GM12891 (cell line): ENCODE results near the gene EXTL1.

Source experiments
- DNase-seq: peaks from one replicate; pipeline ENCODE4 v3.0.0; 2011; ENCODE audit warnings: low spot score; ENCODE audit not compliant: insufficient read length
- FAIRE-seq: peaks from 2 replicates; lab custom pipeline; 2011; peaks lifted over from hg19 to GRCh38; lab: Jason Lieb, UNC
- PAX5 ChIP-seq: IDR thresholded peaks from 2 replicates; pipeline ENCODE4 v1.6.1; 2011; ENCODE audit warnings: low read length, moderate library complexity, mild to moderate bottlenecking; ENCODE audit not compliant: insufficient read depth, severe bottlenecking
- POLR2A ChIP-seq: IDR thresholded peaks from 2 replicates; pipeline ENCODE4 v1.6.1; 2011; ENCODE audit warnings: low read depth, low read length, control low read depth
- POLR2AphosphoS5 ChIP-seq: IDR thresholded peaks from 2 replicates; pipeline ENCODE4 v1.6.1; 2011; ENCODE audit warnings: low read depth, low read length, control low read depth
- POU2F2 ChIP-seq: IDR thresholded peaks from 2 replicates; pipeline ENCODE4 v1.6.1; 2011; ENCODE audit warnings: low read depth, mild to moderate bottlenecking, control low read depth, low read length, moderate library complexity
- SPI1 ChIP-seq: IDR thresholded peaks from 2 replicates; pipeline ENCODE4 v1.6.1; 2011; ENCODE audit warnings: low read depth, low read length, control low read depth
- TAF1 ChIP-seq: IDR thresholded peaks from 2 replicates; pipeline ENCODE4 v1.6.1; 2011; ENCODE audit warnings: low read depth, low read length, control low read depth

Gene EXTL1

DNA sequence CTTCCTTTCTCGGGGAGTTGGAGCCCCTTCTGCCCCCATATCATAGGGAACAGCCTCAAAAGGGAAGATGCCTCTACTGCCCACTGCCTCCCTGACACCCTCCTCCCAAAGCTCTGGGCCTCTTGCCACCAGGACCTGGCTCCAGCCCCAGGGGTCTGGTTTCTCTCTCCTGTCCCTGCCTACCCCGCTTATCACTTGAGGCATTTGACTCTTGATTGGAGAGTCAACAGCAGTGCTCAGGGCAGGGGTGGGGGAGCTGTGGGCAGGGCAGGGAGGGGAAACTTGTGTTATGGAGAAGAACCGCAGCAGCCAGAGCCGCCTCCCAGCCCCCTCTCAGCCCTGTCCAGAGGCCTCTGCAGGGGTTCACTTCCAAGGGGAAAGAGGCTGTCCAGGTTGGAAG, 45.3 kb downstream of the EXTL1 start:
- TF ChIP-seq POU2F2: no peak
- TF ChIP-seq SPI1: no peak
- no peak for TF ChIP-seq POLR2A
- no peak for TF ChIP-seq POLR2AphosphoS5
- TF ChIP-seq TAF1: no peak
- TF ChIP-seq PAX5: no peak
- no peak for FAIRE-seq
- no peak for DNase-seq

DNA sequence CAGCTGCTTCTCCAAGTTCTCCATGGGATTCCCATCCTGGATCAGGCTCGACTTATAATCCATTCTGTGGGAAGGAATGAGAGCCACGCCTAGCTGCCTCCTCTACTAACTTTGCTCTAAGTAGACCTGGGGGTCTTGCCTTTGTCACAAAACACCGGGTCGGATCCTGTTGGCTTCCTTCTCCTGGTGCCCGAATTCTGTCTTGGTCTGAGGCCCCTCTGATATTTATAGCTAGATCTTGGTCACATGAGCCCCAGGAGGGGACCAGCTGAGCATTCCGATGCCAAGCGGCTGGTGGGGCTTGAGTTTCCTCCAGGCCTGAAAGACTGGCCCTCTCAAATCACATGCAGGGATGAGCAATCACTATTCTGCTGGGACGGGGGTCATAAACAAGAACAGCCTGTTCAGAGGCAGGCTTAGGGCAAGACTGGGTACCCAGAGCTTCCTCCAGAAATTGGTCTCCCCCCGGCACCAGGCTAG, 45.9 kb downstream of the EXTL1 start, which contains the start of gene TRIM63:
TSS of gene TRIM63 (minus strand) at position 199 of the 480 bp plus-strand sequence. CDS start at position 63, 136 bp downstream.
- TF ChIP-seq POLR2A (no peak), POLR2AphosphoS5 (no peak), SPI1 (no peak), PAX5 (no peak), POU2F2 (no peak), TAF1 (no peak)
- no peak for FAIRE-seq
- DNase-seq: no peak

DNA sequence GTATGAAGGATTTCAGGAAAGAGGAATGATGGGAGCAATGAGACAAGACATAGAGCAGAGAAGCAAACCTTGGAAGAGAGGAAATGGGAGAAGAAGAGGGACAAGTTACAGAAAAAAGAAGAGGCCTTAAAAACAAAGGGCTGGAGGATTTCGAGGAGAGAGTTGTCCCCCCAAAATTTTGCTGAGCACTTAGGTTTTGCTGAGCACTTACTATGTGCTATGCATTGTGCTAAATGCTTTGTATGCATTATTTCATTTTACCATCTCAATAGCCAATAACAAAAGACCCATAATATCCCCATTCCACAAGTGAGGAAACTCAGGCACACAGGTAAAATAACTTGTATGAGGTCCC, 48.3 kb downstream of the EXTL1 start:
- FAIRE-seq: no peak
- no peak for DNase-seq
- TF ChIP-seq SPI1 (no peak), TAF1 (no peak), POLR2AphosphoS5 (no peak), PAX5 (no peak)

DNA sequence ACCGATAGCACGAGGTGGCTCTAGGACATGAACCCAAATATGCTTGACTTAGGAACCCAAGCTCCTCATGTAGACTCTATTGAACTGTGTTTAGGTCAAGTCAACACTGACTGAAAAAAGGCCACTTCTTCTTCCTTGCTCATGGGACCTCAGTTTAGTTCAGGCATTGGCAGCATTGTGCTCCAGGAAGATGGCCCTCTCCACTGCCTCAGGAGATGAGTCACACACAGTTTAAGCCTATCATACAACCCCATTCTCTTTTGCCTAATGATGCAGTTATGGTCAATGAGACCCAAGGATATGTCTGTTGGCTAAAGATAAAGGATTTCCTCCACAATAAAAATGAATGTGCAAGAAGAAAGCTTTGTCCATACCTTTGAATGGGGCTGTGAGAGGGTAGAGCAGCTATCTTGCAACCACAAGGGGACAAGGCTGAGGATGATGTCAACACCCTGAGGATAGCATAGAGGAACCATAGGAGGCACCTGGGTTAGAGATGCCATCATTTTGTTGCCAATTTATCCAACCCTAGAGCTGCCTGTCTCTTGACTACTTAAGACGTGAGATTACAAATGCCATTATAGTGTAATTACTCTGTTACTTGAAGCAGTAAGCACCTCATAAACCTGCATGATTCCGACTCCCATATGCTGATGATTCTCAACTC, 48.9 kb downstream of the EXTL1 start:
- FAIRE-seq (no peak), DNase-seq (no peak)
- TF ChIP-seq POLR2A: no peak
- TF ChIP-seq SPI1: no peak
- no peak for TF ChIP-seq POU2F2
- no peak for TF ChIP-seq PAX5
- TF ChIP-seq POLR2AphosphoS5: no peak
- TF ChIP-seq TAF1: no peak

DNA sequence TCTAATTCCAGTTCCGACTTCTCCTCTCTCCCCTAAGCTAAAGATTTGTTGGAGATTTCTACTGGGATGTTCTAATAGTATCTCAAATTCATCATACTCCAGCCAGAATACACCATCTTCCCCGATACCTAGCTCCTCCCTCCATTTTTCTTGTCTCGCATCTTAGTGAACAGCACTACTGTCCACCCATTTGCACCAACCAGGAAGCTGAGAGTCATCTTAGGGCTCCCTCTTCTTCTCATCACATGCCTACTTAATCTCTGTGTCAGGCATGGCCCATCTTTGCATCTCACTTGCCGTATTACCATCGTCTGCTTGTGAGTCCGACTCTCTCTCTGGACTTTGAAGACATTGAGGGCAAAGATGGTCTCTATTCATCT, 49.4 kb downstream of the EXTL1 start:
- DNase-seq (no peak), FAIRE-seq (no peak)
- TF ChIP-seq POLR2AphosphoS5 (no peak), TAF1 (no peak), POLR2A (no peak), SPI1 (no peak), PAX5 (no peak), POU2F2 (no peak)

DNA sequence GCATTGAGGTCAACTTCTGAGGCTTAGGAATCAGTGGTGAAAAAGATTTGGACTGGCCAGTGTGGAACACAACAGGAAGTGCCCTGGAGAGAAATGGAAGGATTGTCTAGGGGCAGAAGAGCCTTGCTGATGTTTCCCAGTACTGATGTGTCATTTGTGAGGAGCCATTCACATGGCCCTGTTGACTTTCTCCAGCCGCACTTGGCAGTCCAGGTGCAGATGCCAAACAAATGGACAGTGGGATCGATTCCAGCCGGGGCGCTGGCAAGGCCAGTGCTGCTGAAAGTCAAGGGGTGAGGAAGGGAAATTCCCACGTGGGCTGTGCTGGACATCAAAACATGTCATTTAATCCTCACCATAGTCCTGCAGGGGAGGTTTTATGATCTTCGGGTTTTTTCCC, 50.7 kb downstream of the EXTL1 start:
- no peak for DNase-seq
- FAIRE-seq: no peak
- TF ChIP-seq POLR2AphosphoS5: no peak
- TF ChIP-seq POU2F2: no peak
- no peak for TF ChIP-seq POLR2A
- TF ChIP-seq PAX5: no peak
- no peak for TF ChIP-seq SPI1
- TF ChIP-seq TAF1: no peak

DNA sequence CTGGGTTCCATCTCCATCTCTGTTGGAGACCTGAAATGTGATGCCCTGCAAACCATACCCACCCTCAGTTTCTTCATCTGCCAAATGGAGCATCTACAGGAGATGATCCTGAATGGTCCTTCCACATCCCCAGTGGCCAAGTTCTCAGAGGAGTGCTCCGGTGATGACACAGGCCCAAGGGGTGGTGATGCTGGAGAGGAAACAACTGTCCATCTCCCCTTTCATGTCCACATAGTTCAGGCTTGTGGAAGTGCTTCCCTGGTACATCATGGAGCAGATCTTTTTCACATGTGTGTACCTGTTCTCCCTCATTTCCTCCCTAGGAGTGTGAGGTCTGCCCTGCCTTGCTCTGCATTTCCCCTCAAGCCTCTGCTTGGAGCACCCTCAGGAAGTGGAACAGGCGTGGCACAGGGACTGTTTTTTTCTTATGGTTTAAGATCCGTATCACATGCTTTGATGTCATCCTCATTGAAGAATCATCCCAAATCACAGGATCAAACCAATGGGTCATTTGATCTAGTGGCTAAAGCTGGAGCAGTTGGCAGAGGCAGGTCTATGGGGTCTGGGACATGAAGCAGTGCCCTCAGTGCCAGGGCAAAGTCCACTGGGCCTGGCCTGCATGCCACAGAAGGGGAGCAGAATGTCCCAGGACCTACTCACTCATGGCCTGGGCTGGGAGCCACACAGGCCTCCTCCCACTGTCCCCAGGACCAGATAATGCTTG, 54.0 kb downstream of the EXTL1 start:
- TF ChIP-seq SPI1 (no peak), POU2F2 (no peak), PAX5 (no peak), TAF1 (no peak), POLR2AphosphoS5 (no peak), POLR2A (no peak)
- FAIRE-seq (no peak), DNase-seq (no peak)

DNA sequence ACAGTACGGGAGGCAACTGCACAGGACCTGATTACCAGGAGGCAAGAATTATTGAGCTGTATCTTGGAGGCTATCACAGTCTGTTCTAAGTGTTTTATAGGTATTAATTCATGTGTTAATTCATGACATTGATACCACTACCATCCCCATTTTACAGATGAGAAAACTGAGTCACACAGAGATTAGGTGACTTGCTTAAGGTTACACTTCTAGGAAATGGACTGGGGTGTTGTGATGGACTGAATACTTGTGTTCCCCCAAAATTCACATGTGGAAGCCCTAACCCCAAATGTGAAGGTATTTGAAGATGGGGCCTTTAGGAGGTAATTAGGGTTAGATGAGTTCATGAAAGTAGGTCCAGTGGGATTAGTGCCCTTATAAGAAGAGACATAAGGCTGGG, 55.9 kb downstream of the EXTL1 start:
- no peak for FAIRE-seq
- no peak for DNase-seq
- TF ChIP-seq PAX5 (no peak), POU2F2 (no peak), SPI1 (no peak), TAF1 (no peak), POLR2A (no peak), POLR2AphosphoS5 (no peak)

DNA sequence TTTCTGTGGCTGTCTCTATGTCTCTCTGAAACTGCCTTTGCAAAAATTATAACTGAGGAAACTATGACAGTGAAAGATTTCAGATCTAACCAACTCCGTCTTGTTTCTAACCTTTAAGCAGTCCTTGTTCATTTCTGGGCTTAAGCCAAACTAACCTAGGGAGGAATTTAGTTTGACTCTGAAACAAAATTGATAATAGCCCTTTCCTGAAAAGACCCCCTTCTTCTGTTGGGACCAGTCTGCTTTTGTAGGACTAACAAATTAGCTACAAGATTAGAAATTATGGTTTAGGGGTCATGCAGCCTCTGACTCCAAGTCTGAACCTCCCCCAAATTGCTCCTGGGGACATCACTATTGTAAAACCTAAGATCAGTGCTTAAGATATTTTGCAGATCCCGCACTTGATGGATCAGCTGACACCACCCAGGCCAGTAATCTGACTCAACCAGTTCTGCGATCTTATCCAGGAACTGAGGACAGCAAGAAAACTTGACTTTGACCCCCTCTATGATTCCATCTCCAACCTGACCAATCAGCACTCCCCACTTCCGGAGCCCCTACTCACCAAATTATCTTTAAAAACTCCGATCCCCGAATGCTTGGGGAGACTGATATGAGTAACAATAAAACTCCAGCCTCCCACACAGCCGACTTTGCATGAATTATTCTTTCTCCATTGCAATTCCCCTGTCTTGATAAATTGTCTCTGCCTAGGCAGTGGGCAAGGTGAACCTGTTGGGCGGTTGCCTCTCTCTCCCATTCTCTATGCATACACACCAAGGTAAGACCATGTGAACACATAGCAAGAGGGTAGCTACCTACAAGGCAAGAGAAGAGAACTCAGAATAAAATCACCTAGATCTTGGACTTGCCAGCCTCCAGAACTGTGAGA, 57.0 kb downstream of the EXTL1 start:
- TF ChIP-seq TAF1 (no peak), POLR2A (no peak), SPI1 (no peak), POLR2AphosphoS5 (no peak), PAX5 (no peak), POU2F2 (no peak)
- FAIRE-seq (no peak), DNase-seq (no peak)
